ENCODE results near the gene CDKN2B-AS1. TPM values are rescaled to one million over a fixed set of nuclear protein-coding genes. Genes with fewer than 3 reads are reported as not detected.

Gene CDKN2B-AS1
- total and polyA plus RNA-seq, 2 of the 13 experiments (the other 11 are each of a cell fraction or from before 2014, with no cell fraction given): 0.64 to 2.3 TPM

- ChIA-PET POLR2A (no interaction called here), CTCF (ENCODE audit: low intra/inter-chr PET ratio, low total read pairs) (no interaction called here)
- H4K20me1 ChIP-seq (ENCODE audit: insufficient read depth, low read length): no peaks in the 10 kb centered on the region
- FAIRE-seq (no peak), ATAC-seq (no peak), DNase-seq (ENCODE audit: low spot score) (no peak)
- H2AFZ ChIP-seq (ENCODE audit: low read length): no peak overlapping the region
- peaks cover 0 to 17% of the 10 kb centered on the region in 2 experiments; a peak in 1 of 5 replicates for H3K27me3 ChIP-seq (ENCODE audit: control insufficient read depth in 1 of 2, insufficient read depth in 2 of 2, low read length in 2 of 2)
- in situ Hi-C loops (cut with HindIII; ENCODE audit: extremely low pct_ligation_motif_present, low pct_unique_long_range_greater_than_20kb): loop anchor here (10.0 kb wide), 1 partner anchor 237 kb away; no protein-coding TSS in a partner anchor
- no TSS peak for BruUV-seq (replicated peaks)
- intact Hi-C loops (cut with micrococcal nuclease; ENCODE audit: unreplicated experiment): no loop called here
- no peaks in the 10 kb centered on the region for H3K79me2 ChIP-seq (ENCODE audit: insufficient read depth, low read length)
- H3K9ac ChIP-seq (ENCODE audit: insufficient read depth, low read depth, low read length): no peak overlapping the region
- H3K4me1 ChIP-seq (ENCODE audit: insufficient read depth, low read length): peaks cover 9% of the 10 kb centered on the region
- H3K4me3 ChIP-seq (replicated peaks in 1 of 3; ENCODE audit: insufficient read depth in 1 of 3, low read depth in 2 of 3, low read length in 3 of 3): no peak overlapping the region
- no peak overlapping the region for H3K4me2 ChIP-seq (ENCODE audit: low read depth, low read length)
- H3K27ac ChIP-seq (ENCODE audit: extremely low read length, insufficient read depth, low read length): no peak overlapping the region
- TF ChIP-seq THAP9 (CRISPR knock-in tag; IDR thresholded peaks at IDR 0.05; ENCODE audit: borderline replicate concordance) (no peak), ZNF850 (CRISPR knock-in tag; conservative IDR thresholded peaks at IDR 0.05) (no peak), AGO1 (IDR thresholded peaks at IDR 0.05; ENCODE audit: low read depth, low read length, poor library complexity, severe bottlenecking) (no peak), MYNN (CRISPR knock-in tag; IDR thresholded peaks at IDR 0.05; ENCODE audit: low read depth) (no peak), ZNF510 (CRISPR knock-in tag; IDR thresholded peaks at IDR 0.05; ENCODE audit: low read depth) (no peak), ZBTB38 (CRISPR knock-in tag; IDR thresholded peaks at IDR 0.05) (no peak), FOXJ3 (CRISPR knock-in tag; IDR thresholded peaks at IDR 0.05; ENCODE audit: borderline replicate concordance) (no peak), RXRB (CRISPR knock-in tag; IDR thresholded peaks at IDR 0.05; ENCODE audit: borderline replicate concordance) (no peak), PREB (CRISPR knock-in tag; IDR thresholded peaks at IDR 0.05) (no peak), MXI1 (IDR thresholded peaks at IDR 0.05; ENCODE audit: borderline replicate concordance, low read depth, low read length) (no peak), ZNF205 (CRISPR knock-in tag; IDR thresholded peaks at IDR 0.05) (no peak), NR0B2 (CRISPR knock-in tag; IDR thresholded peaks at IDR 0.05) (no peak), ZNF720 (CRISPR knock-in tag; IDR thresholded peaks at IDR 0.05) (no peak), PLSCR1 (CRISPR knock-in tag; IDR thresholded peaks at IDR 0.05; ENCODE audit: borderline replicate concordance) (no peak), JARID2 (CRISPR knock-in tag; IDR thresholded peaks at IDR 0.05; ENCODE audit: insufficient replicate concordance) (no peak), SRSF1 (optimal IDR thresholded peaks at IDR 0.05; ENCODE audit: low read depth, low read length) (no peak)
- no peaks in the 10 kb centered on the region for H3K9me3 ChIP-seq (ENCODE audit: low read length)
- no peaks in the 10 kb centered on the region for H3K36me3 ChIP-seq (replicated peaks in 1 of 2; ENCODE audit: control insufficient read depth in 1 of 2, insufficient read depth in 2 of 2, low read length in 2 of 2)
- 7% methylated on average over 2 of the region's 2 CpGs for WGBS (ENCODE audit: low lambda C conversion rate)
Observed at GRCh38 chr9:21998026-21998425, 3.4 kb downstream of the CDKN2B-AS1 start.

All from HepG2 (cell line).